GM12878 (cell line): Measurements from ENCODE around the gene SLC25A30. TPM values are rescaled to one million over a fixed set of nuclear protein-coding genes. Genes with fewer than 3 reads are reported as not detected.

Experiments
- ATAC-seq: fragments of 200-7000 bp; cut with Tn5 transposase; 3 replicates; pipeline ENCODE4 v1.9.1; 2020; ENCODE audit warnings: mild to moderate bottlenecking, moderate library complexity
- BruUV-seq: library from RNA; stranded (reverse); fragments of 400-500 nt; replicated peaks from 2 replicates; lab custom pipeline; 2021; lab: Mats Ljungman, UMichigan
- CTCF ChIA-PET: fragments of 300-600 bp; sonication (Branson Sonifier 250); formaldehyde crosslinking; extraction: SDS; loops from one replicate; lab custom pipeline; 2021; ENCODE audit warnings: inconsistent platforms; lab: Yijun Ruan, JAX
- POLR2A ChIA-PET: fragments of 350-600 bp; formaldehyde crosslinking; extraction: SDS; loops from one replicate; lab custom pipeline; 2021; ENCODE audit warnings: inconsistent platforms; lab: Charles Lee
- RAD21 ChIA-PET: fragments of 300-600 bp; sonication (Branson Sonifier 250); formaldehyde crosslinking; loops from one replicate; lab custom pipeline; 2023; ENCODE audit warnings: antibody characterized with exemption; ENCODE audit not compliant: unreplicated experiment; lab: Charles Lee
- SMC1A ChIA-PET: fragments of 300-600 bp; sonication (Branson Sonifier 250); formaldehyde crosslinking; loops from one replicate; lab custom pipeline; 2023; ENCODE audit not compliant: unreplicated experiment, uncharacterized antibody; lab: Charles Lee
- DNase-seq: peaks from one replicate; pipeline ENCODE4 v3.0.0-alpha.2; 2011; ENCODE audit warnings: low read depth, low spot score
- FAIRE-seq: peaks from 3 replicates; lab custom pipeline; 2011; peaks lifted over from hg19 to GRCh38; lab: Jason Lieb, UNC
- H2AFZ ChIP-seq: 2 replicates; pipeline ENCODE4 v1.6.0; 2011; ENCODE audit warnings: low read depth, low read length, control low read depth; ENCODE audit not compliant: control insufficient read depth
- H3K27ac ChIP-seq: 2 replicates; pipeline ENCODE4 v1.5.1; 2011; ENCODE audit warnings: control low read depth; ENCODE audit not compliant: control insufficient read depth, insufficient read depth
- H3K27me3 ChIP-seq, 2 experiments: replicated peaks in 1 of 2; 2 replicates each; pipeline versions ENCODE4 v1.6.0 to v1.6.1; 2011; ENCODE audit warnings: low read length in 1 of 2; ENCODE audit not compliant: control insufficient read depth in 2 of 2, insufficient read depth in 2 of 2
- H3K36me3 ChIP-seq, 2 experiments: 2 replicates each; pipeline ENCODE4 v1.5.1; 2011; ENCODE audit warnings: low read length in 1 of 2; ENCODE audit not compliant: control insufficient read depth in 2 of 2, insufficient read depth in 2 of 2
- H3K4me1 ChIP-seq: 2 replicates; pipeline ENCODE4 v1.6.1; 2011; ENCODE audit warnings: mild to moderate bottlenecking, low read length, moderate library complexity, mixed read lengths; ENCODE audit not compliant: control insufficient read depth, insufficient read depth
- H3K4me2 ChIP-seq: 2 replicates; pipeline ENCODE4 v1.6.0; 2011; ENCODE audit warnings: control low read depth; ENCODE audit not compliant: control insufficient read depth, insufficient read depth
- H3K4me3 ChIP-seq: fragments of 200-600 bp; sonication (generic); 2 replicates; pipeline ENCODE4 v1.5.1; 2016
- H3K79me2 ChIP-seq: 2 replicates; pipeline ENCODE4 v1.6.0; 2011; ENCODE audit warnings: low read length; ENCODE audit not compliant: control insufficient read depth, insufficient read depth
- H3K9ac ChIP-seq: 2 replicates; pipeline ENCODE4 v1.8.0; 2011; ENCODE audit warnings: low read length, control low read depth, mixed read lengths; ENCODE audit not compliant: control insufficient read depth, insufficient read depth
- H3K9me3 ChIP-seq: replicated peaks from 3 replicates; pipeline ENCODE4 v1.5.1; 2011; ENCODE audit warnings: mild to moderate bottlenecking, low read length; ENCODE audit not compliant: control insufficient read depth, insufficient read depth
- H4K20me1 ChIP-seq: 2 replicates; pipeline ENCODE4 v1.6.0; 2011; ENCODE audit not compliant: control insufficient read depth, insufficient read depth
- CEBPB ChIP-seq, 2 experiments: fragments of 150-350 bp in 1 of 2; IDR thresholded peaks; 2 replicates each; pipeline ENCODE4 v1.6.1; 2012 to 2014; ENCODE audit warnings: low read depth in 2 of 2, low read length in 2 of 2, borderline replicate concordance in 1 of 2, inconsistent platforms in 1 of 2
- KDM1A ChIP-seq: fragments of 200-600 bp; sonication (generic); IDR thresholded peaks from 2 replicates; pipeline ENCODE4 v1.6.1; 2016; ENCODE audit warnings: borderline replicate concordance
- POLR2A ChIP-seq: IDR thresholded peaks from 2 replicates; pipeline ENCODE4 v1.6.1; 2011; ENCODE audit warnings: low read depth, mild to moderate bottlenecking, low read length
- SPI1 ChIP-seq: IDR thresholded peaks from 2 replicates; pipeline ENCODE4 v1.6.1; 2011; ENCODE audit warnings: low read depth, mild to moderate bottlenecking, low read length, moderate library complexity, borderline replicate concordance; ENCODE audit not compliant: insufficient read depth
- STAT1 ChIP-seq: fragments of 450-650 bp; conservative IDR thresholded peaks from 2 replicates; pipeline ENCODE4 v1.6.1; 2014; ENCODE audit warnings: antibody characterized with exemption, mild to moderate bottlenecking
- ZBTB40 ChIP-seq: fragments of 450-650 bp; IDR thresholded peaks from 2 replicates; pipeline ENCODE4 v1.6.1; 2016; ENCODE audit warnings: mild to moderate bottlenecking, moderate library complexity, borderline replicate concordance
- WGBS: methylation state at CpG from one replicate; pipeline ENCODE4 v1.1.6; 2016; ENCODE audit warnings: low lambda C conversion rate; ENCODE audit not compliant: insufficient replicate concordance, insufficient coverage; ENCODE audit errors: missing lambda C conversion rate; 5-methylcytosine and 5-hydroxymethylcytosine counted together
- in situ Hi-C: fragments of 300-500 bp; cut with MboI; formaldehyde crosslinking; loops from 9 replicates; pipeline ENCODE4 v1.14.3; 2018; ENCODE audit warnings: mixed read lengths
- intact Hi-C: fragments of 100-400 bp; cut with micrococcal nuclease; formaldehyde crosslinking; loops from one replicate; pipeline ENCODE4 v1.14.2; 2022; ENCODE audit not compliant: unreplicated experiment
- polyA plus RNA-seq, 11 experiments: library from polyadenylated mRNA; depleted of rRNA in 4 of 11; unstranded in 6 of 11; stranded (reverse) in 5 of 11; fragments of >200 nt; fragmentation: Nextera tagmentation in 4 of 11; fragmentation: Illumina TruSeq in 1 of 11; extraction: Ambion mirVana in 4 of 11; extraction: Trizol in 1 of 11; gene quantifications; 1 replicate in 1 of 11; 2 replicates in 10 of 11; pipeline versions ENCODE4 v1.2.1 to v1.2.3, GENCODE V29; 2011 to 2016; ENCODE audit warnings: inconsistent platforms in 2 of 11, missing spikeins in 2 of 11, low read depth in 1 of 11
- total RNA-seq, 4 experiments: library from RNA; depleted of rRNA in 3 of 4; stranded (reverse); fragments of >200 nt in 3 of 4; fragmentation: Illumina TruSeq in 1 of 4; extraction: Trizol in 1 of 4; gene quantifications; 2 replicates each; pipeline versions ENCODE4 v1.2.1 to v1.2.3, GENCODE V29; 2013 to 2021

The SLC25A30 gene
- total and polyA plus RNA-seq, 10 of the 15 experiments (the other 5 are each of a cell fraction or from before 2014, with no cell fraction given), result 2.4 to 18.0 (median 8.9) TPM

- Histone ChIP-seq H2AFZ (no peak overlapping the region; the same call in 1 of the 2 replicates), H4K20me1 (no peaks in the 10 kb centered on the region), H3K36me3 (no peaks in the 10 kb centered on the region), H3K27me3 (no peaks in the 10 kb centered on the region), H3K4me1 (no peaks in the 10 kb centered on the region), H3K79me2 (no peaks in the 10 kb centered on the region), H3K4me2 (no peak overlapping the region), H3K27ac (no peak overlapping the region), H3K9me3 (no peaks in the 10 kb centered on the region), H3K4me3 (no peak overlapping the region), H3K9ac (no peak overlapping the region)
- BruUV-seq, result no TSS peak
- POLR2A ChIA-PET, result no interaction called here
- ATAC-seq, result no peak
- CTCF ChIA-PET, result interaction anchor here (1.8 kb wide), 1 partner anchor 28 kb away, joined by 5 read pairs; no protein-coding TSS in a partner anchor
- FAIRE-seq, result no peak
- in situ Hi-C loops (no loop called here), intact Hi-C loops (no loop called here)
- 81% methylated on average over 3 of the region's 3 CpGs for WGBS
- RAD21 ChIA-PET, result no interaction called here
- no peak for TF ChIP-seq KDM1A
- no peak for TF ChIP-seq ZBTB40
- no peak for TF ChIP-seq STAT1
- no peak for TF ChIP-seq POLR2A
- TF ChIP-seq SPI1, result no peak
- TF ChIP-seq CEBPB (IDR thresholded peaks at IDR 0.05; ENCODE audit: borderline replicate concordance in 1 of 2, low read depth in 2 of 2, low read length in 2 of 2), result no peak
- no peak for DNase-seq
- SMC1A ChIA-PET, result interaction anchor here (0.5 kb wide), 1 partner anchor 18 kb away, joined by 4 read pairs; no protein-coding TSS in a partner anchor
Measured at GRCh38 chr13:45422731-45423292, 4.6 kb upstream of the SLC25A30 start.
